Measurements from ENCODE around the gene SMPD3.
A peak's percentile ranks its signal among the peaks of the same experiment; 100 is the strongest.

SMPD3 gene

GRCh38 chr16:68473358-68474070 lies 25.2 kb upstream of the SMPD3 start:
- DNase-seq (ENCODE audit: extremely low spot score, insufficient read length, low read depth) (no peak), FAIRE-seq (peak; percentile 45)

GRCh38 chr16:68472581-68472980 lies 24.3 kb upstream of the SMPD3 start:
- FAIRE-seq (no peak), DNase-seq (ENCODE audit: extremely low spot score, insufficient read length, low read depth) (no peak)

- peak; percentile 99 for FAIRE-seq
- peak; percentile 51 for DNase-seq (ENCODE audit: extremely low spot score, insufficient read length, low read depth)
Observed at GRCh38 chr16:68470461-68471150, 22.3 kb upstream of the SMPD3 start.

- FAIRE-seq (no peak), DNase-seq (ENCODE audit: extremely low spot score, insufficient read length, low read depth) (no peak)
Observed at GRCh38 chr16:68469796-68470460, 21.6 kb upstream of the SMPD3 start.

- DNase-seq (ENCODE audit: extremely low spot score, insufficient read length, low read depth) (no peak), FAIRE-seq (peak; percentile 74)
Observed at GRCh38 chr16:68468842-68469241, 20.5 kb upstream of the SMPD3 start.

GRCh38 chr16:68466174-68466573 lies 17.9 kb upstream of the SMPD3 start:
- FAIRE-seq, result no peak

GRCh38 chr16:68463904-68464303 lies 15.6 kb upstream of the SMPD3 start:
- FAIRE-seq (no peak), DNase-seq (ENCODE audit: extremely low spot score, insufficient read length, low read depth) (no peak)

More at GRCh38 chr16:68466174-68466573, 17.9 kb upstream of the SMPD3 start:
- DNase-seq (ENCODE audit: extremely low spot score, insufficient read length, low read depth), result no peak

GRCh38 chr16:68460067-68460466 lies 11.8 kb upstream of the SMPD3 start:
- FAIRE-seq, result no peak
- no peak for DNase-seq (ENCODE audit: extremely low spot score, insufficient read length, low read depth)

GRCh38 chr16:68459457-68459856 lies 11.1 kb upstream of the SMPD3 start:
- no peak for FAIRE-seq
- DNase-seq (ENCODE audit: extremely low spot score, insufficient read length, low read depth), result no peak

GRCh38 chr16:68458551-68458950 lies 10.2 kb upstream of the SMPD3 start:
- DNase-seq (ENCODE audit: extremely low spot score, insufficient read length, low read depth) (no peak), FAIRE-seq (no peak)

- FAIRE-seq, result no peak
Observed at GRCh38 chr16:68458101-68458500, 9.8 kb upstream of the SMPD3 start.

GRCh38 chr16:68455631-68456030 lies 7.3 kb upstream of the SMPD3 start:
- no peak for FAIRE-seq
- DNase-seq (ENCODE audit: extremely low spot score, insufficient read length, low read depth), result no peak

More at GRCh38 chr16:68458101-68458500, 9.8 kb upstream of the SMPD3 start:
- no peak for DNase-seq (ENCODE audit: extremely low spot score, insufficient read length, low read depth)

GRCh38 chr16:68454920-68455435 lies 6.7 kb upstream of the SMPD3 start:
- DNase-seq (ENCODE audit: extremely low spot score, insufficient read length, low read depth), result no peak
- FAIRE-seq, result no peak

GRCh38 chr16:68453816-68454215 lies 5.5 kb upstream of the SMPD3 start:
- no peak for FAIRE-seq
- DNase-seq (ENCODE audit: extremely low spot score, insufficient read length, low read depth), result no peak

GRCh38 chr16:68452176-68452575 lies 3.9 kb upstream of the SMPD3 start:
- DNase-seq (ENCODE audit: extremely low spot score, insufficient read length, low read depth) (no peak), FAIRE-seq (no peak)

- FAIRE-seq, result no peak
Observed at GRCh38 chr16:68451676-68452075, 3.4 kb upstream of the SMPD3 start.

GRCh38 chr16:68450741-68451255 lies 2.5 kb upstream of the SMPD3 start:
- no peak for DNase-seq (ENCODE audit: extremely low spot score, insufficient read length, low read depth)
- FAIRE-seq, result no peak

More at GRCh38 chr16:68451676-68452075, 3.4 kb upstream of the SMPD3 start:
- no peak for DNase-seq (ENCODE audit: extremely low spot score, insufficient read length, low read depth)

GRCh38 chr16:68447653-68448359 lies 502 bp downstream of the SMPD3 start:
- no peak for FAIRE-seq

GRCh38 chr16:68446681-68447652 lies 1.3 kb downstream of the SMPD3 start:
- no peak for DNase-seq (ENCODE audit: extremely low spot score, insufficient read length, low read depth)

More at GRCh38 chr16:68447653-68448359, 502 bp downstream of the SMPD3 start:
- no peak for DNase-seq (ENCODE audit: extremely low spot score, insufficient read length, low read depth)

More at GRCh38 chr16:68446681-68447652, 1.3 kb downstream of the SMPD3 start:
- no peak for FAIRE-seq

All from GM18507 (cell line).